ENCODE results near the gene ZNF747.
"Not testable (repeated sequence)": the region's sequence is repeated elsewhere in the genome, so short reads cannot be mapped to it uniquely, and the experiment has no call there.

The ZNF747 gene

GRCh38 chr16:30557957-30558788 is 23.5 kb upstream of the ZNF747 start, which contains the start of gene ZNF764:
TSS of gene ZNF764 (minus strand) at chr16:30558374. CDS start at chr16:30558182, 192 bp downstream.
- peak; percentile 91 to 93 for DNase-seq (ENCODE audit: low read depth in 1 of 2, low spot score in 1 of 2)

- DNase-seq (ENCODE audit: low read depth in 1 of 2, low spot score in 1 of 2) = peak in 1 of 2 donors; percentile 40
These were observed 23.0 kb upstream of the ZNF747 start for GRCh38 chr16:30557707-30557956.

- DNase-seq (ENCODE audit: low read depth in 1 of 2, low spot score in 1 of 2) = no peak
These were observed 21.4 kb upstream of the ZNF747 start for GRCh38 chr16:30556125-30556473.

GRCh38 chr16:30555315-30556124 is 20.9 kb upstream of the ZNF747 start:
- no peak for DNase-seq (ENCODE audit: low read depth in 1 of 2, low spot score in 1 of 2)

GRCh38 chr16:30554557-30555314 is 20.1 kb upstream of the ZNF747 start:
- DNase-seq (ENCODE audit: low read depth in 1 of 2, low spot score in 1 of 2) = no peak

- no peak for DNase-seq (ENCODE audit: low read depth in 1 of 2, low spot score in 1 of 2)
These were observed 18.8 kb upstream of the ZNF747 start for GRCh38 chr16:30553393-30553899.

GRCh38 chr16:30552956-30553355 is 18.3 kb upstream of the ZNF747 start:
- DNase-seq (ENCODE audit: low read depth in 1 of 2, low spot score in 1 of 2) = no peak

- peak; percentile 31 to 45 for DNase-seq (ENCODE audit: low read depth in 1 of 2, low spot score in 1 of 2)
These were observed 17.1 kb upstream of the ZNF747 start for GRCh38 chr16:30551781-30552180.

- DNase-seq (ENCODE audit: low read depth in 1 of 2, low spot score in 1 of 2) = no peak
These were observed 14.0 kb upstream of the ZNF747 start for GRCh38 chr16:30548416-30549253.

- no peak for DNase-seq (ENCODE audit: low read depth in 1 of 2, low spot score in 1 of 2)
These were observed 11.5 kb upstream of the ZNF747 start for GRCh38 chr16:30546115-30546514.

GRCh38 chr16:30543067-30543466 is 8.4 kb upstream of the ZNF747 start:
- DNase-seq (ENCODE audit: low read depth in 1 of 2, low spot score in 1 of 2) = no peak

GRCh38 chr16:30541502-30542329 is 7.1 kb upstream of the ZNF747 start:
- DNase-seq (ENCODE audit: low read depth in 1 of 2, low spot score in 1 of 2) = no peak

GRCh38 chr16:30540916-30541464 is 6.3 kb upstream of the ZNF747 start:
- DNase-seq (ENCODE audit: low read depth in 1 of 2, low spot score in 1 of 2) = not testable (repeated sequence)

- DNase-seq (ENCODE audit: low read depth in 1 of 2, low spot score in 1 of 2) = not testable (repeated sequence)
These were observed 5.4 kb upstream of the ZNF747 start for GRCh38 chr16:30539986-30540526.

GRCh38 chr16:30539000-30539964 is 4.6 kb upstream of the ZNF747 start:
- no peak for DNase-seq (ENCODE audit: low read depth in 1 of 2, low spot score in 1 of 2)

GRCh38 chr16:30536391-30537024 is 1.9 kb upstream of the ZNF747 start:
- not testable (repeated sequence) for DNase-seq (ENCODE audit: low read depth in 1 of 2, low spot score in 1 of 2)

GRCh38 chr16:30535777-30536190 is 1.1 kb upstream of the ZNF747 start:
- peak in 1 of 2 donors; percentile 53 for DNase-seq (ENCODE audit: low read depth in 1 of 2, low spot score in 1 of 2)

Data from stimulated activated CD4-positive, alpha-beta T cell treated with anti-CD3 and anti-CD28 coated beads, Interleukin-15, amount 100 ng/mL, for 1 hour (primary cell).